Astrocyte (in vitro differentiated cells and primary cell): ENCODE results near the gene FBXL19. TPM values are rescaled to one million over a fixed set of nuclear protein-coding genes. Genes with fewer than 3 reads are reported as not detected.

Experiments
- DNase-seq: peaks from one replicate; pipeline ENCODE4 v3.0.0-alpha.2; 2010; ENCODE audit warnings: low read depth
- FAIRE-seq: peaks from 2 replicates; lab custom pipeline; 2011; peaks lifted over from hg19 to GRCh38; lab: Jason Lieb, UNC
- H2AFZ ChIP-seq: 2 replicates; pipeline ENCODE4 v1.6.0; 2012; ENCODE audit warnings: low read depth, low read length, inconsistent platforms
- H3K27ac ChIP-seq: 2 replicates; pipeline ENCODE4 v1.5.1; 2011; ENCODE audit warnings: low read depth, low read length, inconsistent platforms
- H3K27me3 ChIP-seq: 2 replicates; pipeline ENCODE4 v1.6.0; 2011; ENCODE audit warnings: low read length, inconsistent platforms; ENCODE audit not compliant: insufficient read depth
- H3K36me3 ChIP-seq: 2 replicates; pipeline ENCODE4 v1.5.1; 2011; ENCODE audit warnings: low read length, inconsistent platforms; ENCODE audit not compliant: insufficient read depth
- H3K4me1 ChIP-seq: 2 replicates; pipeline ENCODE4 v1.5.1; 2011; ENCODE audit warnings: low read length, inconsistent platforms; ENCODE audit not compliant: insufficient read depth
- H3K4me2 ChIP-seq: 2 replicates; pipeline ENCODE4 v1.6.0; 2012; ENCODE audit warnings: low read length, inconsistent platforms
- H3K4me3 ChIP-seq: 2 replicates; pipeline ENCODE4 v1.5.1; 2011; ENCODE audit warnings: low read depth, mild to moderate bottlenecking, low read length, inconsistent platforms; ENCODE audit not compliant: insufficient read depth
- H3K79me2 ChIP-seq: 2 replicates; pipeline ENCODE4 v1.6.0; 2012; ENCODE audit warnings: mild to moderate bottlenecking, low read length, inconsistent platforms; ENCODE audit not compliant: insufficient read depth
- H3K9ac ChIP-seq: 2 replicates; pipeline ENCODE4 v1.6.0; 2012; ENCODE audit warnings: mild to moderate bottlenecking, low read length, inconsistent platforms
- H3K9me3 ChIP-seq: 2 replicates; pipeline ENCODE4 v1.5.1; 2012; ENCODE audit warnings: low read depth, mild to moderate bottlenecking, low read length, inconsistent platforms; ENCODE audit not compliant: insufficient read depth
- H4K20me1 ChIP-seq: 2 replicates; pipeline ENCODE4 v1.6.0; 2012; ENCODE audit warnings: low read length, inconsistent platforms; ENCODE audit not compliant: insufficient read depth
- H3K27ac Mint-ChIP-seq: one replicate; pipeline ENCODE4 v1.8.0; 2021; ENCODE audit warnings: mild to moderate bottlenecking, mixed read lengths; ENCODE audit not compliant: unreplicated experiment
- H3K27me3 Mint-ChIP-seq: one replicate; pipeline ENCODE4 v1.8.0; 2021; ENCODE audit warnings: low read depth, mixed read lengths; ENCODE audit not compliant: unreplicated experiment
- H3K36me3 Mint-ChIP-seq: one replicate; pipeline ENCODE4 v1.8.0; 2021; ENCODE audit warnings: low read depth, mixed read lengths; ENCODE audit not compliant: unreplicated experiment
- H3K4me1 Mint-ChIP-seq: one replicate; pipeline ENCODE4 v1.8.0; 2021; ENCODE audit warnings: low read depth, mixed read lengths; ENCODE audit not compliant: unreplicated experiment
- H3K4me3 Mint-ChIP-seq: one replicate; pipeline ENCODE4 v1.8.0; 2021; ENCODE audit warnings: mild to moderate bottlenecking, moderate library complexity, mixed read lengths; ENCODE audit not compliant: unreplicated experiment
- H3K9me3 Mint-ChIP-seq: one replicate; pipeline ENCODE4 v1.8.0; 2021; ENCODE audit warnings: mild to moderate bottlenecking, mixed read lengths; ENCODE audit not compliant: unreplicated experiment
- CTCF ChIP-seq: IDR thresholded peaks from 2 replicates; pipeline ENCODE4 v1.5.1; 2011; ENCODE audit warnings: low read depth, mild to moderate bottlenecking, inconsistent platforms, low read length, moderate library complexity; ENCODE audit not compliant: insufficient read depth
- EZH2 ChIP-seq: IDR thresholded peaks from 2 replicates; pipeline ENCODE4 v1.6.1; 2012; ENCODE audit warnings: mild to moderate bottlenecking, low read length, inconsistent platforms; ENCODE audit not compliant: insufficient read depth
- total RNA-seq: library from RNA; stranded (reverse); gene quantifications from 2 replicates; pipeline ENCODE4 v1.2.1, GENCODE V29; 2021

Gene FBXL19
- total RNA-seq, 1 donor from 2014 or later = 42.5 TPM

- H3K27ac ChIP-seq = peak within 1 kb of the TSS; percentile 93
- H3K79me2 ChIP-seq = peaks cover 18% of the 10 kb centered on the region
- H3K27me3 ChIP-seq = no peaks in the 10 kb centered on the region
- peak within 1 kb of the TSS; percentile 86 for H3K4me2 ChIP-seq
- no peak for FAIRE-seq
- Mint-ChIP-seq H3K9me3 (no peaks in the 10 kb centered on the region), H3K27me3 (no peaks in the 10 kb centered on the region), H3K4me1 (peaks cover 14% of the 10 kb centered on the region), H3K27ac (peak within 1 kb of the TSS; percentile 99), H3K36me3 (no peaks in the 10 kb centered on the region), H3K4me3 (peak within 1 kb of the TSS; percentile 88)
- peak within 1 kb of the TSS; percentile 59 for H3K4me3 ChIP-seq
- TF ChIP-seq CTCF (no peak), EZH2 (no peak)
- peaks cover 3% of the 10 kb centered on the region for H3K36me3 ChIP-seq
- DNase-seq = peak; percentile 79
- peaks cover 6% of the 10 kb centered on the region for H4K20me1 ChIP-seq
- H3K9me3 ChIP-seq = no peaks in the 10 kb centered on the region
- H3K4me1 ChIP-seq = peaks cover 34% of the 10 kb centered on the region
- H2AFZ ChIP-seq = peak within 1 kb of the TSS; percentile 67
- H3K9ac ChIP-seq = peak within 1 kb of the TSS; percentile 88
Observed at GRCh38 chr16:30896261-30896888, 27.0 kb upstream of the FBXL19 start, which contains the start of gene CTF1. TSS of gene CTF1 (plus strand) at chr16:30896614. CDS start at chr16:30896644, 30 bp downstream.

GRCh38 chr16:30896889-30897733, 26.3 kb upstream of the FBXL19 start:
- Histone ChIP-seq H3K36me3 (peaks cover 2% of the 10 kb centered on the region), H3K27me3 (no peaks in the 10 kb centered on the region), H3K4me2 (peak overlapping the region; percentile 86), H2AFZ (peak overlapping the region; percentile 67), H3K4me3 (peak overlapping the region; percentile 59), H3K79me2 (peaks cover 16% of the 10 kb centered on the region), H3K9ac (peak overlapping the region; percentile 88), H3K9me3 (no peaks in the 10 kb centered on the region), H3K27ac (peak overlapping the region; percentile 93), H4K20me1 (peaks cover 6% of the 10 kb centered on the region), H3K4me1 (peaks cover 40% of the 10 kb centered on the region)
- no peaks in the 10 kb centered on the region for H3K27me3 Mint-ChIP-seq
- H3K4me1 Mint-ChIP-seq = peaks cover 14% of the 10 kb centered on the region
- H3K27ac Mint-ChIP-seq = peak overlapping the region; percentile 99
- no peaks in the 10 kb centered on the region for H3K36me3 Mint-ChIP-seq
- TF ChIP-seq EZH2 = no peak
- TF ChIP-seq CTCF = no peak
- H3K9me3 Mint-ChIP-seq = no peaks in the 10 kb centered on the region
- DNase-seq (peak; percentile 77), FAIRE-seq (no peak)
- H3K4me3 Mint-ChIP-seq = peak overlapping the region; percentile 88
